Activated CD4-positive, alpha-beta T cell treated with anti-CD3 and anti-CD28 coated beads, Interleukin-2, amount 50 U/mL, for 16 hours (primary cell): Measurements from ENCODE around the gene SNED1.

Experiments used
- DNase-seq: peaks from one replicate; pipeline ENCODE4 v3.0.0-alpha.2; 2020

Gene SNED1

GRCh38 chr2:241068942-241069810 lies 70.8 kb downstream of the SNED1 start:
- no peak for DNase-seq

- DNase-seq: no peak
Observed at GRCh38 chr2:241069821-241070281, 71.4 kb downstream of the SNED1 start.

- DNase-seq: no peak
Observed at GRCh38 chr2:241070361-241070760, 71.9 kb downstream of the SNED1 start.

- DNase-seq: no peak
Observed at GRCh38 chr2:241070811-241071676, 72.6 kb downstream of the SNED1 start.

- DNase-seq: no peak
Observed at GRCh38 chr2:241071677-241072111, 73.3 kb downstream of the SNED1 start.

- no peak for DNase-seq
Observed at GRCh38 chr2:241072151-241072550, 73.7 kb downstream of the SNED1 start.

GRCh38 chr2:241072553-241073165 lies 74.2 kb downstream of the SNED1 start:
- no peak for DNase-seq

- DNase-seq: no peak
Observed at GRCh38 chr2:241073166-241074064, 75.0 kb downstream of the SNED1 start.

- DNase-seq: no peak
Observed at GRCh38 chr2:241074065-241074818, 75.8 kb downstream of the SNED1 start.

- DNase-seq: no peak
Observed at GRCh38 chr2:241074901-241075540, 76.6 kb downstream of the SNED1 start.

- no peak for DNase-seq
Observed at GRCh38 chr2:241080405-241081189, 82.2 kb downstream of the SNED1 start.

- no peak for DNase-seq
Observed at GRCh38 chr2:241081190-241081642, 82.8 kb downstream of the SNED1 start.

- DNase-seq: no peak
Observed at GRCh38 chr2:241081643-241082340, 83.4 kb downstream of the SNED1 start.

- no peak for DNase-seq
Observed at GRCh38 chr2:241082341-241083090, 84.1 kb downstream of the SNED1 start.

GRCh38 chr2:241083091-241083415 lies 84.6 kb downstream of the SNED1 start:
- no peak for DNase-seq

- DNase-seq: no peak
Observed at GRCh38 chr2:241084856-241085444, 86.5 kb downstream of the SNED1 start.

GRCh38 chr2:241087420-241088268 lies 89.2 kb downstream of the SNED1 start:
- DNase-seq: no peak
